ENCODE measurements around the gene GRAP. TPM values are rescaled to one million over a fixed set of nuclear protein-coding genes. Genes with fewer than 3 reads are reported as not detected.
A peak's percentile ranks its signal among the peaks of the same experiment; 100 is the strongest.

GRAP gene
- total and polyA plus RNA-seq, 10 of the 15 experiments (the other 5 are each of a cell fraction or from before 2014, with no cell fraction given) = 0.58 to 78.3 (median 36.6) TPM

DNA sequence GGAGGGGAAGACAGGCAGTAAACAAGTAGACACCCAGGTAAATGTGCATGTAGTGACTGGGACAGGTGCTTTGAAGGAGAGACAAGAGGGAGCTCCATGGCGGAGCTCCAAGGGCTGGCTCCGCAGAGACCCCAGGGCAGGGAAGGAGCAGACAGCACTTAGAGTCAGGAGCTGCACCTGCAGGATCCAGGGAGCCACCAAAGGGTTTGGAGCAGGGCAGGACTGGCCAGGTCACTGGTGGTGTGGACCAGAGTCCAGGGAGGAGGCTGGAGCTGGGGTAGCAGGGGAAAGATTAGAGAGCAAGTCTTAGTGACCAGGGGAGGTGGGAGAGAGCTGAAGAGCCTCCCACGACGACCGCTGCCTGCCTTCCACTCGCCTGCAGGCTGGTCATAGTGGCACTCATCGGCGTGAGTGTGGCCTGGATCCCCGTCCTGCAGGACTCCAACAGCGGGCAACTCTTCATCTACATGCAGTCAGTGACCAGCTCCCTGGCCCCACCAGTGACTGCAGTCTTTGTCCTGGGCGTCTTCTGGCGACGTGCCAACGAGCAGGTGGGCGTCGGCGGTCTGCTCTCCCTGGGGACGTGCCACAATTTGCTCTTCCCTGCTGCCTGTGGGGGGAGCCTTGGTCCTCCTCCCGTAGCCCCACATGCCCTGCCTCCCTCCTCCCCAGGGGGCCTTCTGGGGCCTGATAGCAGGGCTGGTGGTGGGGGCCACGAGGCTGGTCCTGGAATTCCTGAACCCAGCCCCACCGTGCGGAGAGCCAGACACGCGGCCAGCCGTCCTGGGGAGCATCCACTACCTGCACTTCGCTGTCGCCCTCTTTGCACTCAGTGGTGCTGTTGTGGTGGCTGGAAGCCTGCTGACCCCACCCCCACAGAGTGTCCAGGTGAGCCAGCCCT, 27.5 kb downstream of the GRAP start:
- DNase-seq (ENCODE audit: low read depth, low spot score) (no peak), ATAC-seq (no peak; the same call in 2 of the 3 replicates), FAIRE-seq (no peak)
- no peaks in the 10 kb centered on the region for H3K4me1 ChIP-seq (ENCODE audit: control insufficient read depth, insufficient read depth, low read length)
- no peak overlapping the region for H3K9ac ChIP-seq (ENCODE audit: control insufficient read depth, insufficient read depth, low read length)
- RAD21 ChIA-PET (ENCODE audit: unreplicated experiment) = interaction anchor here (1.5 kb wide), 1 partner anchor 58 kb away, joined by 5 read pairs; no protein-coding TSS in a partner anchor
- SMC1A ChIA-PET (ENCODE audit: uncharacterized antibody, unreplicated experiment) = no interaction called here
- H3K27ac ChIP-seq (ENCODE audit: control insufficient read depth, insufficient read depth) = no peak overlapping the region
- BruUV-seq (replicated peaks) = no TSS peak
- no peaks in the 10 kb centered on the region for H3K9me3 ChIP-seq (replicated peaks; ENCODE audit: control insufficient read depth, insufficient read depth, low read length)
- CTCF ChIA-PET = no interaction called here
- H3K27me3 ChIP-seq (replicated peaks in 1 of 2; ENCODE audit: control insufficient read depth in 2 of 2, insufficient read depth in 2 of 2, low read length in 1 of 2) = no peaks in the 10 kb centered on the region
- H4K20me1 ChIP-seq (ENCODE audit: control insufficient read depth, insufficient read depth) = no peaks in the 10 kb centered on the region
- intact Hi-C loops (cut with micrococcal nuclease; ENCODE audit: unreplicated experiment) = no loop called here
- H3K4me3 ChIP-seq = no peak overlapping the region
- POLR2A ChIA-PET = no interaction called here
- H3K4me2 ChIP-seq (ENCODE audit: control insufficient read depth, insufficient read depth) = no peak overlapping the region
- 55% methylated on average over 23 of the region's 27 CpGs for WGBS (ENCODE audit: insufficient coverage, insufficient replicate concordance, low lambda C conversion rate, missing lambda C conversion rate)
- H2AFZ ChIP-seq (ENCODE audit: control insufficient read depth, low read depth, low read length) = no peak overlapping the region
- peaks cover 0 to 14% of the 10 kb centered on the region in 2 experiments; a peak in 3 of 4 replicates for H3K36me3 ChIP-seq (ENCODE audit: control insufficient read depth in 2 of 2, insufficient read depth in 2 of 2, low read length in 1 of 2)
- H3K79me2 ChIP-seq (ENCODE audit: control insufficient read depth, insufficient read depth, low read length) = no peaks in the 10 kb centered on the region
- in situ Hi-C loops (cut with MboI) = no loop called here
- peak; percentile 29 for TF ChIP-seq MEF2B (IDR thresholded peaks at IDR 0.05; ENCODE audit: partially characterized antibody, poor library complexity, severe bottlenecking)
- TF ChIP-seq HDGF (IDR thresholded peaks at IDR 0.05) = no peak
- TF ChIP-seq POU2F2 (IDR thresholded peaks at IDR 0.05; ENCODE audit: borderline replicate concordance, low read depth, low read length) = 0 out of 3 replicates have a peak, but pooled peaks have one; percentile 7
- TF ChIP-seq LARP7 (IDR thresholded peaks at IDR 0.05) = 0 out of 2 replicates have a peak, but pooled peaks have one; percentile 31
- TF ChIP-seq, protein P1, sequence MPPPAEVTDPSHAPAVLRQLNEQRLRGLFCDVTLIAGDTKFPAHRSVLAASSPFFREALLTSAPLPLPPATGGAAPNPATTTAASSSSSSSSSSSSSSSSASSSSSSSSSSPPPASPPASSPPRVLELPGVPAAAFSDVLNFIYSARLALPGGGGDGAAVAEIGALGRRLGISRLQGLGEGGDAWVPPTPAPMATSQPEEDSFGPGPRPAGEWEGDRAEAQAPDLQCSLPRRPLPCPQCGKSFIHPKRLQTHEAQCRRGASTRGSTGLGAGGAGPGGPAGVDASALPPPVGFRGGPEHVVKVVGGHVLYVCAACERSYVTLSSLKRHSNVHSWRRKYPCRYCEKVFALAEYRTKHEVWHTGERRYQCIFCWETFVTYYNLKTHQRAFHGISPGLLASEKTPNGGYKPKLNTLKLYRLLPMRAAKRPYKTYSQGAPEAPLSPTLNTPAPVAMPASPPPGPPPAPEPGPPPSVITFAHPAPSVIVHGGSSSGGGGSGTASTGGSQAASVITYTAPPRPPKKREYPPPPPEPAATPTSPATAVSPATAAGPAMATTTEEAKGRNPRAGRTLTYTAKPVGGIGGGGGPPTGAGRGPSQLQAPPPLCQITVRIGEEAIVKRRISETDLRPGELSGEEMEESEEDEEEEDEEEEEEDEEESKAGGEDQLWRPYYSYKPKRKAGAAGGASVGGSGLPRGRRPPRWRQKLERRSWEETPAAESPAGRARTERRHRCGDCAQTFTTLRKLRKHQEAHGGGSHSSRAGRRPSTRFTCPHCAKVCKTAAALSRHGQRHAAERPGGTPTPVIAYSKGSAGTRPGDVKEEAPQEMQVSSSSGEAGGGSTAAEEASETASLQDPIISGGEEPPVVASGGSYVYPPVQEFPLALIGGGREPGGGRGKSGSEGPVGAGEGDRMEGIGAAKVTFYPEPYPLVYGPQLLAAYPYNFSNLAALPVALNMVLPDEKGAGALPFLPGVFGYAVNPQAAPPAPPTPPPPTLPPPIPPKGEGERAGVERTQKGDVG (CRISPR knock-in tag; IDR thresholded peaks at IDR 0.05) = no peak
- no peak for TF ChIP-seq NBN (IDR thresholded peaks at IDR 0.05)
- TF ChIP-seq, protein P2, sequence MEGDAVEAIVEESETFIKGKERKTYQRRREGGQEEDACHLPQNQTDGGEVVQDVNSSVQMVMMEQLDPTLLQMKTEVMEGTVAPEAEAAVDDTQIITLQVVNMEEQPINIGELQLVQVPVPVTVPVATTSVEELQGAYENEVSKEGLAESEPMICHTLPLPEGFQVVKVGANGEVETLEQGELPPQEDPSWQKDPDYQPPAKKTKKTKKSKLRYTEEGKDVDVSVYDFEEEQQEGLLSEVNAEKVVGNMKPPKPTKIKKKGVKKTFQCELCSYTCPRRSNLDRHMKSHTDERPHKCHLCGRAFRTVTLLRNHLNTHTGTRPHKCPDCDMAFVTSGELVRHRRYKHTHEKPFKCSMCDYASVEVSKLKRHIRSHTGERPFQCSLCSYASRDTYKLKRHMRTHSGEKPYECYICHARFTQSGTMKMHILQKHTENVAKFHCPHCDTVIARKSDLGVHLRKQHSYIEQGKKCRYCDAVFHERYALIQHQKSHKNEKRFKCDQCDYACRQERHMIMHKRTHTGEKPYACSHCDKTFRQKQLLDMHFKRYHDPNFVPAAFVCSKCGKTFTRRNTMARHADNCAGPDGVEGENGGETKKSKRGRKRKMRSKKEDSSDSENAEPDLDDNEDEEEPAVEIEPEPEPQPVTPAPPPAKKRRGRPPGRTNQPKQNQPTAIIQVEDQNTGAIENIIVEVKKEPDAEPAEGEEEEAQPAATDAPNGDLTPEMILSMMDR (IDR thresholded peaks at IDR 0.05 in 2 of 3, conservative IDR thresholded peaks at IDR 0.05 in 1 of 3; ENCODE audit: control insufficient read depth in 2 of 3, extremely low read depth in 1 of 3, insufficient read depth in 1 of 3, low read depth in 3 of 3, low read length in 3 of 3) = no peak
- peak; percentile 32; the same call in 1 of the 2 replicates for TF ChIP-seq NR2F1 (conservative IDR thresholded peaks at IDR 0.05)
- TF ChIP-seq, protein P3, sequence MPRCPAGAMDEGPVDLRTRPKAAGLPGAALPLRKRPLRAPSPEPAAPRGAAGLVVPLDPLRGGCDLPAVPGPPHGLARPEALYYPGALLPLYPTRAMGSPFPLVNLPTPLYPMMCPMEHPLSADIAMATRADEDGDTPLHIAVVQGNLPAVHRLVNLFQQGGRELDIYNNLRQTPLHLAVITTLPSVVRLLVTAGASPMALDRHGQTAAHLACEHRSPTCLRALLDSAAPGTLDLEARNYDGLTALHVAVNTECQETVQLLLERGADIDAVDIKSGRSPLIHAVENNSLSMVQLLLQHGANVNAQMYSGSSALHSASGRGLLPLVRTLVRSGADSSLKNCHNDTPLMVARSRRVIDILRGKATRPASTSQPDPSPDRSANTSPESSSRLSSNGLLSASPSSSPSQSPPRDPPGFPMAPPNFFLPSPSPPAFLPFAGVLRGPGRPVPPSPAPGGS (IDR thresholded peaks at IDR 0.05; ENCODE audit: borderline replicate concordance, insufficient read depth, low read depth, low read length, poor library complexity, severe bottlenecking) = peak; percentile 3
- no peak for TF ChIP-seq FOXK2 (IDR thresholded peaks at IDR 0.05)
- no peak for TF ChIP-seq ETV6 (conservative IDR thresholded peaks at IDR 0.05 in 1 of 2, IDR thresholded peaks at IDR 0.05 in 1 of 2; ENCODE audit: borderline replicate concordance in 1 of 2, low read depth in 1 of 2)
- TF ChIP-seq, protein P4, sequence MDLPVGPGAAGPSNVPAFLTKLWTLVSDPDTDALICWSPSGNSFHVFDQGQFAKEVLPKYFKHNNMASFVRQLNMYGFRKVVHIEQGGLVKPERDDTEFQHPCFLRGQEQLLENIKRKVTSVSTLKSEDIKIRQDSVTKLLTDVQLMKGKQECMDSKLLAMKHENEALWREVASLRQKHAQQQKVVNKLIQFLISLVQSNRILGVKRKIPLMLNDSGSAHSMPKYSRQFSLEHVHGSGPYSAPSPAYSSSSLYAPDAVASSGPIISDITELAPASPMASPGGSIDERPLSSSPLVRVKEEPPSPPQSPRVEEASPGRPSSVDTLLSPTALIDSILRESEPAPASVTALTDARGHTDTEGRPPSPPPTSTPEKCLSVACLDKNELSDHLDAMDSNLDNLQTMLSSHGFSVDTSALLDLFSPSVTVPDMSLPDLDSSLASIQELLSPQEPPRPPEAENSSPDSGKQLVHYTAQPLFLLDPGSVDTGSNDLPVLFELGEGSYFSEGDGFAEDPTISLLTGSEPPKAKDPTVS (IDR thresholded peaks at IDR 0.05; ENCODE audit: low read depth, low read length) = no peak
